K562 (cell line): Measurements from ENCODE around the gene ATP2A3.

ENCODE experiments used
- CTCF ChIP-seq, 3 experiments: IDR thresholded peaks in 2 of 3; conservative IDR thresholded peaks in 1 of 3; 2 replicates each; pipeline ENCODE4 v1.5.1; 2011 to 2012; ENCODE audit warnings: low read length in 3 of 3, mild to moderate bottlenecking in 3 of 3, control low read depth in 2 of 3, improper control_type of control experiment in 1 of 3, inconsistent platforms in 1 of 3, low read depth in 1 of 3, mixed read lengths in 1 of 3, moderate library complexity in 1 of 3; ENCODE audit not compliant: insufficient read depth in 2 of 3
- FOSL1 ChIP-seq: fragments of 200-800 bp; sonication (Bioruptor generic); conservative IDR thresholded peaks from 2 replicates; pipeline ENCODE4 v1.6.1; 2016; ENCODE audit warnings: missing genetic modification characterization, missing compliant biosample characterization
- FOXM1 ChIP-seq, 2 experiments: fragments of 450-650 bp in 1 of 2; sonication (generic) in 1 of 2; formaldehyde crosslinking in 1 of 2; IDR thresholded peaks; 2 replicates each; pipeline versions ENCODE4 v1.6.1 to v1.9.0; 2017 to 2022; ENCODE audit warnings: low read depth in 2 of 2, mild to moderate bottlenecking in 2 of 2, missing genetic modification reagents in 1 of 2, moderate library complexity in 1 of 2
- GMEB1 ChIP-seq: fragments of 250-450 bp; sonication (Bioruptor Pico); IDR thresholded peaks from 2 replicates; pipeline ENCODE4 v1.4.0; 2020; ENCODE audit warnings: mild to moderate bottlenecking
- HINFP ChIP-seq: fragments of 450-650 bp; conservative IDR thresholded peaks from 2 replicates; pipeline ENCODE4 v1.6.1; 2016; ENCODE audit warnings: missing genetic modification characterization, low read depth, mild to moderate bottlenecking, control low read depth, missing compliant biosample characterization
- JUND ChIP-seq, 2 experiments: IDR thresholded peaks; 2 replicates in 1 of 2; 3 replicates in 1 of 2; pipeline ENCODE4 v1.6.1; 2011; ENCODE audit warnings: borderline replicate concordance in 2 of 2, low read depth in 2 of 2, low read length in 2 of 2, improper control_type of control experiment in 1 of 2, missing biosample characterization in 1 of 2, missing genetic modification characterization in 1 of 2, missing genetic modification reagents in 1 of 2
- NCOA4 ChIP-seq: fragments of 450-650 bp; IDR thresholded peaks from 2 replicates; pipeline ENCODE4 v1.6.1; 2018; ENCODE audit warnings: mild to moderate bottlenecking; ENCODE audit not compliant: partially characterized antibody
- RAD21 ChIP-seq, 2 experiments: fragments of 250-450 bp in 1 of 2; fragments of 450-650 bp in 1 of 2; sonication (Bioruptor Pico) in 1 of 2; formaldehyde crosslinking in 1 of 2; IDR thresholded peaks in 1 of 2; conservative IDR thresholded peaks in 1 of 2; 2 replicates each; pipeline versions ENCODE4 v1.4.0 to v1.8.0; 2020 to 2022; ENCODE audit warnings: mild to moderate bottlenecking in 2 of 2, moderate library complexity in 1 of 2
- ZNF384 ChIP-seq: IDR thresholded peaks from 2 replicates; pipeline ENCODE4 v1.6.1; 2012; ENCODE audit warnings: low read depth, low read length, improper control_type of control experiment

GRCh38 chr17:3943240-3943891, 20.9 kb downstream of the ATP2A3 start:
- TF ChIP-seq CTCF (IDR thresholded peaks at IDR 0.05 in 2 of 3, conservative IDR thresholded peaks at IDR 0.05 in 1 of 3; ENCODE audit: insufficient read depth in 2 of 3, low read depth in 1 of 3, low read length in 3 of 3) (no peak), GMEB1 (CRISPR knock-in tag) (no peak), JUND (IDR thresholded peaks at IDR 0.05; ENCODE audit: borderline replicate concordance, low read depth, low read length) (no peak), JUND (tag; IDR thresholded peaks at IDR 0.05; ENCODE audit: borderline replicate concordance, low read depth, low read length) (no peak), FOSL1 (tag) (no peak), RAD21 (CRISPR knock-in tag; conservative IDR thresholded peaks at IDR 0.05 in 1 of 2, IDR thresholded peaks at IDR 0.05 in 1 of 2) (no peak), NCOA4 (no peak), FOXM1 (IDR thresholded peaks at IDR 0.05; ENCODE audit: low read depth) (no peak), FOXM1 (CRISPR knock-in tag; IDR thresholded peaks at IDR 0.05; ENCODE audit: low read depth) (no peak), HINFP (tag) (no peak), ZNF384 (no peak)
